EH (cell line): ENCODE data around the gene NID2.
A peak's percentile ranks its signal among the peaks of the same experiment; 100 is the strongest.

ENCODE experiments used
- DNase-seq: peaks from one replicate; pipeline ENCODE4 v3.0.0-alpha.2; 2015; ENCODE audit warnings: low read depth

NID2 gene

DNA sequence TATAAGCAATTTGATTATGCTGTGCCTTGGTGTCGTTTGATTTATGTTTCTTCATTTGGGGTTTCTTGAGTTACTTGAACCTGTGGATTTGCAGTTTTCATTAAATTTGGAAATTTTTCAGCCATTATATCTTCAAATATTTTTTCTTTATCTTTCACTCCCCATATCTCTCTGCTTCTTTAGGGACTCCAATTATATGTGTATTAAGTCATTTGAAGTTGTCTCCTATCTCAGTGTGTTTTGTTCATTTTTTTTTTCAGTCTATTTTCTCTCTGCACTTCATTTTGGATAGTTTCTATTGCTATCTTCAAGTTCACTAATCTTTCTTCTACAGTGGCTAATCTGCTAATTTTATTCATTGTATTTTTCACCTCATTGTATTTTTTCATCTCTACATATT is 108.9 kb downstream of the NID2 start:
- DNase-seq = no peak

DNA sequence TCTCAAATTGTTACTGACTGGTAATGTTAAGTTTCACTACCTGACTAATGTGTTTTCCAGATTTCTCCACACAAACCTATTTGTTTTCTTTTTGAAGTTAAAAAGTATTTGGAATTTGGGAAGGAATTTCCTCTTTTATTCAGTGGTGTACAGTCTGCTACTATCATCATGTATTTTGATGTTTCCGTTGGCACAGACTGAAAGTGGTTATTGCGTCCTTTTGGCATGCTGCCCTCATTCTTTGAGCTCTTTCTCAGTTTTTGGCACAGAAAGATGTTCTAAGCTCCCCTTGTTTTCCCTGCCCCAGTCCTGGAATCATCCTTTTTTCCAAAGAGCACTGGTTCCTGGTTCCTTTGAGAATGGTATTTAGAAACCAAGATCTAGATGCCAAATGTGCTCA is 110.9 kb downstream of the NID2 start:
- DNase-seq = peak; percentile 65
